NOMO-1 treated with dmso at 0.1 percent for 144 hours (cell line): ENCODE measurements around the gene NTRK2.

ENCODE experiments used
- DNase-seq: peaks from one replicate; lab custom pipeline; 2025; ENCODE audit not compliant: unreplicated experiment; lab: John Stamatoyannopoulos, UW

NTRK2 gene

DNA sequence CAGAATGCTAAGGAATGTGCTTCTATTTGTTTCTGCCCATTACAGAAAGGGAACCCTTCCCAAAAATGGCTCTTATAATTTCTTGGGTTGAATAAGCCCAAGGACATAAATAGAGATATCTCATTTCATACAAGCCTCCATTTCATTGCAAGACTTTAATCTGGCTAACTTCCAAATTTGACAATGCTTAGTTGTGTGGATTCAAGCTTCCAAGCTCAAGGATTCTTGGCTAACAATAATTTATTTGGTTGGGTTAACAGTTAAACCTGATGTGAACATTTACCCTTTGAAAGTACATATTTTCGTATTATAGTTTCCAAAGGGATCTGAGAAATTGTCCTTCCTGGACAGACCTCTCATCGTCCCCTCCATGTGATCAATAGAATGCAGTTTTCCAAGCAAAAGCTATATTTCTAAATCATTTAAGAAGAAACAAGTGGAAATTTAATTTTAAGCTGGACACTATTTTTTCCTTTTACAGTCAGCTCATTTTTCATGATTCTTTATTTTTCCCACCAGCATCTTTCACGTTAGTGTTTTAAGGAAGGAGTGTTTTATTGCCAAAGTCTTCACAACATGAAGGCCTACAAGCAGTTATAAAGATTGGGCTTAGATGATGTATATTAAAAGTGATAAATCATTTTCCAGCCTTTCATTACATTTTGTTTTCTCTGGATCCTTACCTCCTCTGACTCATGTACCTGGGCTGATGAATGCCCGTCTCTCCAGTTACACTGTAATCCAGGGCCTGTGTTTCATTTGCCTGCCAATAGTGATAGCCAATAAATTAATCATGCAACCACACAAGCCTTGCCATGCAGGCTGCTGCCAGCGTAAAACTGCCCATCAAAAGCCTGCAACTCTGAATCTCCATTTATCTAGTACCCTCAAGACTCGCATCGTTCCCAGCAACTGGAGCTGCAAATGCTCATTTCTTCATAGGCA lies 176.7 kb downstream of the NTRK2 start:
- no peak for DNase-seq

DNA sequence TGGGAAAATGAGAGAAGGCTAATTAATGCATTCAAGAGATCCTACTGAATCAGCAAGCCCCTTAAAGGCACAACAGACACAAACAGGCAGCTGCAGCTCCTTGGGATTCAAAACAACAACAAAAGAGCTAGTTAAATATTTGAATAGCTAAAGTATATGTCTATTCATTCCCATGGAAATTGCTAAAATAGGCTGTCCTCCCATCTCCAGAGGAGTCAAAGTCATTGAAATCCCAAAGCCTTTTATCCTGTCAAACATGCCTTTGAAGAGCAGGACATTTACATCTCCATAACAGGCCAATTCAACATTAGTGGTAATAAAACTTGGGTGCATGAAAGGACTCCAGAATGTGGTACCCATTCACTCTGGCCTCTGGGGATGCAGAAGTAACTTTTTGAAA lies 177.4 kb downstream of the NTRK2 start:
- no peak for DNase-seq

DNA sequence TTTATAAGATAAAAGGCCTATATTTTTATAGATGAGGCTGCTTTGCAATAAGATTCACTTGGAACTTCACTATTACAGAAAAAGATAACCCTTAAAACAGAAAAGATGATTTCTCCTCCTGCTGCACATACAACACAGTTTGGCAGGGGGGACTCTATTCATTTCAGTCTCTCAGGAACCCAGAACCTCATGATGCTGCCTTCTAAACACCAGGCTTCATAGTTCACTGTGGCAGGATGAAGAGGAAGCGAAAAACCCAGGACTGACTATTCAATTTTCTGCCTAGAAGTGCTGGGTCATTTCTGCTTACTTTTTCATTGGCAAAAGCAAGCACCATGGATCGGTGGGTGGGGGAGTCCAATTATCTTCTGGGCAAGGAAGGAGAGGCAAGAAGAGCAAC lies 179.5 kb downstream of the NTRK2 start:
- no peak for DNase-seq

DNA sequence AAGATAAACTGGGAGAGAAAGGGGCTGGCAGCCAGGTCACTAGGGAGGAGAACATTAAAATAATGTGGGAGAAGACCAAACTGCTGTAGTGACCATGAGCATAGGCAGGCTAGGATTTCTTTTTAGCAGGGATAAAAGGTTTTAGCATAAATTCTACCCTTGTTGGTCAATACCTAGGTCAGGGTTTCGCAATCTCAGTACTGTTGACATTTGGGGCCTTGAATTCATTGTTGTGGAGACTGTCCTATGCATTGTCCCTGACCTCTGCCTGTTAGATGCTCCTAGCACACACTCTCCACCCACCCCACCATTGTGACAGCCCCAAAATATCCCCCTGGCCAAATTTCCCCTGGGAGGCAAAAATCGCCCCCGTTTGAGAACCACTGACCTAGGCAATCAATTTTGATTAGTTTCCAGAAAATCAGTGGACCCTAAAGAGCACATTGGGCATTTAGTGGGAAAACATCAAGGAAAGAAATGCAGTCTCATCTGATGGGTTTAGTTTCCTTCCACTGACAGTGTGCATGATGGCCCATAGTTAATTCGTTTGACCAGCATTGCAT lies 181.4 kb downstream of the NTRK2 start:
- no peak for DNase-seq

DNA sequence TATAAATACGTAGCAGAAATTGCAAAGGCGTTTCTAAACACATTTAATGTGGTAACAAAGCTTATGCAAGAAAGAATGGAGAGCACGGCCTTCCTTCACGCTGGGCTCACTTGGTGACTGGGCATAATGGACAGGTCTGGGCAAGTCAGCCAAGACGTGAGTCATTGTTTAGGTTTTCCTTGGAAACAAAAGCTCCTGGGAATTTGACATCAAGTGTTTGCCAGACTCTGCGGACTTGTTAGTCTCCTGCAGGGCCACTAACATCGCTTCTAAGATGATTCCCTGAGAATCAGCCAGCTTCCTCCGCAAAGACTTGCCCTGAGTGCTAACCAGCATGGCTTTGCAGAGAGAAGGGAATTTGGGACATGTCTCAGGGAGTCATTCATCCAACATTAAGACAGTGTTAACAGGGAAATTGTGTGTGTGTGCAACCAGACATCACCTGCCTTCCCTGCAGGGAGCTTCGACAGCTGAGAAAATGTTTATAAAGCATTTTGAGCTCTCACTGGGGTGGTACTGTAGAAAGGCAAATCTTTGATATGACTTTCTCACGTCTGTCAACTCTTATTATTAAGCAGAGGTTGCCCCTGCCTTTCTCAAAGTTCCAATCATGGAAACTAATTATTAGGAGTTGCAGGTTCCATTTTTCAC lies 182.5 kb downstream of the NTRK2 start:
- no peak for DNase-seq

DNA sequence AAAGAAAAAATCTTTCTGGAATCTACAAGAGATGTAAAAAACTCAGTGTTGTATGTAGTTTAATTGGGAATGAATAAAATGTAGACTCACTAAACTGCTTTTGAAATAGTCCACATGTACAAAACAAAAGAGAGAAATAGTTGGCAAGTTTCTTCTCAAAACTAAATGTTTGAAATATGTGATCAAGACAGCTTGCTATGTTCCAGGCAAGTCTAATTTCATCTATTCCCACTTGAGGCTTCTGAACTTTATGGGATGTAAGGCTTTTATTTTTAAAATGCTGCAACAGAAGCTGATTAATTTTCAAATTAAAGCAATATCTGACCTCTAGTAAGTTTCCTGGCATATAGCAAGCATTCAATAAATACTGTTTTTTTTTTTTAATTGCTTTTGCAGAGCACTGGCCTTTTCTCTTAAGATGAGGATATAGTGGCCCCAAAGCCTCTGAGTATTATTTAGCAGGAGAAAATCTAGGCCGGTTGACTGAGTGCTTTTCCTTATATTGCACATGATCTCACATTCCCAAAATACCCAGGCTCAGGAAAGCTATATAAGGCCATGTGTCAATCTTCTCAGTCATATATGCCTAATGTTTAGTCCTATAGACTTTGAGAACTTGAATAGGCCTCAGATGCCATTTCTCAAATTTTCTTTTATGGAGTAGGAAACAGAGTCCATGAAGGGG lies 183.2 kb downstream of the NTRK2 start:
- DNase-seq = no peak

DNA sequence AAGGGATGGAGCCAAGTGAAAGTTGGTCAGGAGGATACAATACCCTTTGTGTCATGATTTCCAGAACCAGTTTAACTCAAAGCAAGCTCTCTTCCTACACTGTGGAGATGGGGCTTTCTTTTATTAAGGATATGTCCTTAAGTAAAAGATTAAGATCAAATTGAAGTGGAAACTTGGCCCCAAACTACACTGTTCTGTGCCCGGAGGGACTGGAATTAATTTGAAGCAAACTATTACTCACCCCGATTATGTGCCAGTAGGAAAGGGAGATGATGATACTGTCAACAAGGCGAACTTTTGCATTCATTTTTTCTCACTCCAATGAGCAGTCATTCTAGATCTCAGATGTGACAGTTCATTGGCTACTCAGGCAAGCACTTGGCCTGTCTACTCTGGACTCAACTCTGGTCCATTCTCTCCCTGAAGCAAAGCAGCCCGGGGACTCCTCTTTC lies 186.7 kb downstream of the NTRK2 start:
- no peak for DNase-seq

DNA sequence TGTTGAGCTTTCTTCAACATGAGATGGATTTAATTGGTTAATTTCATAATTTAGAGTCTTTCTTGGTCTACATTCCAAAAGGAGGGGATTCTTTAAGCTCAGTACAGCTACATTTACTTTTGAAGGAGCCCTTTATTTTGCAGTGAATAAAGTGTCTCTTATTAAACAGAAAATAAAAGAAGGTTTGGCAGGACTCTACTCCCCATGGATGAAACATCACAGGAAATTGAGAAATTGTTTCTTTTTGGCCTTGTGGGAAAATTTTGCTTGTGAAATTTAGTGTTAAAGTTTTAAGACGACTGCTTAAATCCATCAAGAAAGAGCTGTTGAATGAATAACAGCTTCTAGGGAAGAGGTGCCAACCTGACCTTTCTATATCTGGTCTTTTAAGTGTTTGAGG lies 187.7 kb downstream of the NTRK2 start:
- DNase-seq = no peak

DNA sequence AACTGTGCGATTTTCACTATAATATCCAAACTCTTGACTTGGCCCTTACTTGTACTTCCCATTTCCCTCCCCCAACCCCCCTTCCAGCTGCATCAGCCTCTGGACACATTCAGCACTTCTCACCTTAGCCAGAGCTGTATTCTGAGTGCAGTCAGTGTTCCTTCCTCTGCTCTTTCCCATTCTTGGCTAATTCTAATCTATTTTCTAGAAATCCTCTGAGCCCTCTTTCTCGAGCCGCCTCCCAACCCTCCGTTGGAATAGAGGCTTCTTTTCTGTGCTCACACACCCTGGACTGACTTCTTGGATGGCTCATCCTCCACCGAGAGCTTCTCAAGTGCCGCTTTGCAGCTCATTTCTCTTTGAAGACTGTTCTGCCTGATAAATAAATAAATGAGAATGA lies 188.8 kb downstream of the NTRK2 start:
- no peak for DNase-seq

DNA sequence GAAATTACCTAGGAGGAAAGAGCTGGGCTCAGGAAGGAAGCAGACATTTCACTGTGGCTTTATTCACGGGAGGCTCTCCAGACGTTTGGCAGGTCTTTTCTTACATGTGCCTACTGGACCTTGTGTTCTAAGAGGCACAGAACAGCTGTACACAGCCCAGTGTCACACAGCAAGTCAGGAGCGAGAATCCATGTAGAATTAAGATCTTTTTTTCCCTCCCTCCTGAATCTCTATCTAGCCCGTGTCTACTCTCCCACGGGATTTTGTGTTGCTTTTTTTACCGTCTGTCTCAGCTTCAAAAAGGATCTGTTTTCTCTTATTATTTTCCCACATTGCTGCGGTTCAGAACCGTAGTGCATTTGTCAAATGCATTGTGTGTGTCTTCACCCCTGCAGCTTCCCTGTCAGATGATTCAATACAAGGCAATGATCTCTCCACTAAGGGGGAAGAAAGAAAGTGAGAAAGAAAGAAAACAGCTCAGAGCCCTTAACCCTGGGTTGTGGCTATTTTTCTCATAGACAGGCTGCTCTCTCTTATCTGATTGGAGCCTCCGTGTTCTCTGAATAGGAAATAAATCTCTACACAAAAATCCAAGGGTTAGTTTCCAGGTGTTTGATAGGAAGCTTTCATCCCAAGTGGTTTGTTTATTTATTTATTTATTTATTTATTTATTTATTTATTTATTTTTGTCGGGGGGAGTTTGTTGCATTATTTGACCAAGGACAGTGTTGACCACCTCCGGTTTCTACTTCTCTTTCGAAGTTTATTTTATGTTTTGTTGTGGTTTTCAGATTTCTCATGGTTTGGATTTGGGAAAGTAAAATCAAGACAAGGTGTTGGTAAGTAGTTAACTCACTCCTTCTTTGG lies 191.0 kb downstream of the NTRK2 start:
- DNase-seq = no peak

DNA sequence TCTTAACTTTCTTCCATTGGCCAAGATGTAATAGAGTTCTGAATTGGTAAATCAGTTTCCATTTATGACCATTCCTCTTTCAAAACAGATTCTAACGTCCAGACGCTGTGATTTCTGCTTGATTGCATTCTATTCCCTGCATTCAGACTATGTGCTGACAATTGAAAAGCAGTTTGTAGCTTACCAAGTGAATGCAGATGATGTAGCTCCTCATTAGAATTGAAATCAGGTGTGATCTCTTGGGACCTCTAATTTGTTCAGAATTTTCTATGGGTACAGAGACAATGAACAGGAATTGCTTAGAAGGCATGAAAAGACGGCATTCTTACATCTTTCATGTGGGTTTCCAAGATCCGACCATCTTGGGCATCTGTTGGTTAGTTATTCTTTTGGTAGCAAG lies 191.9 kb downstream of the NTRK2 start:
- DNase-seq = no peak

DNA sequence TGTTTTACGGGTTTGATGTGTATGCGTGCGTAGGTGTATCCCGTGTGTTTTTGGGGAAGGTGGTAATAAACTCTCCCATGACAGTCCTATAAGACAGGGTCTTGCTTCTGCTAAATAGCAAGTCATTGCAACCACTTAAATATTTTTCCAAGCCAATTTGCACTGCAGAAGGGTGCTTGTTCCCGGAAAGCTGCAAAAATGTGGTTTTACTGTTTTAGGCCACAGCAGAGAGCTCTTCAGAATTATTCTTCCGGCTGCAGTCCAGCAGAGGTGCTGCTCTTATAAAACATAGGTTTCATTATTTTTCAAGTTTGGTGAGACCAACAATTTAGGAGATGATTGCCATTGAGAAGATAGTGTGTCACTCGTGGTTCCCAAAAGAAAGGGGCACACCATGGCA lies 192.8 kb downstream of the NTRK2 start:
- DNase-seq = no peak

DNA sequence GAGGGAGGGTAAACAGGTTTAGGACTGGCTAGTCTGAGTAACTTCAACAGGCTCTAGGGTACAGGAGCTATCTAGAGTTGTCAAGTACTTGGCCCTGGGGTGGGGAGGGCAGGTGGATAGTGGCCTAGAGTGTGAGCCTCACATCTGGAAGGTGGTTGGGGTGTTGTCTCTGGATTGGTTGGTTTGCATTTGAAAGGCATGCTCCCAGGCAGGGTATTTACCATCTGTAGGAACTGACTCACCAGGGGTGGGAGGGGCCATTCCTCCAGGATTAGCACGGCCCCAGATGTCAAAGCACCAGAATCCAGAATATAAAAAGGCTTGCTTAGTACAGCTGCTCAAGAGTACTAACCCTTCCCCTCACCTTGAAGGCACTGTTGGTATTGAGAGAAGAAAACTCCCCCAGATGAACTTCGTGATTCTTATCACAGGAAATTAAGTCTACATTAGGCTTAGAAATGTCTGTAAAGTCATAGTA lies 193.3 kb downstream of the NTRK2 start:
- DNase-seq = no peak

DNA sequence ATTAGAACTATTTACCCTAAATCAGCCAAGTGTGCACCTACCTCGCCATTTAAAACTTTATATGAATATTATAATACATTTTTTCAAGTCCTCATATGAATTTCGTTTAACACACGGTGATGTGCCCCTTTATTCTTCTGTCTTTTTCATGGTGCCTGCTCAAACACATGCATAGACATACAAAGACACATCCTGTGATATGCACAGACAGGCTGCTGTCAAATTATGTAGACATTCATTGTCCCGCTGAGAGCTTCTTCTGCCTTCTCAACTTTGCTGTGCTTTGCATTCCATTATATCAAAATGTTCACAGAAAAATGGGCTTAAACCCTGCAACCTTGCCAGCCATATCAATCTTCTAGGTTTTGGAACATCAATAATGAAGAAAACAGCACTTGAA lies 193.8 kb downstream of the NTRK2 start:
- no peak for DNase-seq

DNA sequence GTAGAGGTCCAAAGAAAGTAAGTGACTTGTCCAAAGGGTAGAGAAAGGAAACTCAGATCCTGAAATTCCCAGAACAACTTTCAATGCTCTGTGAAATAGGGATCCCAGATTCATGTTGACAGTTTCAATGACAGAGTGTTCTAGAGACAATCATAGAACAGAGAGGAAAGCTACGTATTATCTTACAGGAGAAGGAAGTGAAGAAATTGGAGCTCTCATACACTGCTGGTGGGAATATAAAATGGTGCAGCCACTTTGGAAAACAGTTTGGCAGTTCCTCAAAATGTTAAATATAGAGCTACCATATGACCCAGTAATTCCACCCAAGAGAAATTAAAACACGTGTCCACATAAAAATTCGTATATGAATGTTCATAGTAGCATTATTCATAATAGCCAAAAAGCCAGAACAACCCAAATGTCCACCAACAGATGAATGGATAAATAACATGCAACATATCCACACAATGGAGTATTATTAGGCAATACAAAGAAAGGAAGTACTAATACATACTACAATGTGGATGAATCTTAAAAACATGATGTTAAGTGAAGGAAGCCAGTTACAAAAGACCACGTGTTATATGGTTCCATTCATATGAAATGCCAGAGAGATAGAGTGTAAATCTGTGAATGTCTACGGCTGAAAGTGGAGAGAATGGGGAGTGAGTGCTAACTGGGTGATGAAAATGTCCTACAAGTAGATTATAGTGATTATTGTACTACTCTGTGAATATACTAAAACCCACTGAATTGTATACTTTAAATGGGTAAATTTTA lies 197.1 kb downstream of the NTRK2 start:
- no peak for DNase-seq

DNA sequence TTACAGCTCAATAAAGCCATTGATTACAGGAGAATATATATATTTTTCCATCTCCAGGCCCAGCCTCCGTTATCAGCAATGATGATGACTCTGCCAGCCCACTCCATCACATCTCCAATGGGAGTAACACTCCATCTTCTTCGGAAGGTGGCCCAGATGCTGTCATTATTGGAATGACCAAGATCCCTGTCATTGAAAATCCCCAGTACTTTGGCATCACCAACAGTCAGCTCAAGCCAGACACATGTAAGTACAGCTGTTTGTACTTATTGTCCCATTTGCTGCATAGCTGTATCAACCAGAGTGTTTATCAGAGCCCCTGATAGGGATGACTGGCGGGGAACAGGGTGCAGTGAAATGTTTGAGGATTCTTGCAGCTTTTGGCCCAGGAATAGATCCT lies 197.7 kb downstream of the NTRK2 start:
- DNase-seq = no peak

DNA sequence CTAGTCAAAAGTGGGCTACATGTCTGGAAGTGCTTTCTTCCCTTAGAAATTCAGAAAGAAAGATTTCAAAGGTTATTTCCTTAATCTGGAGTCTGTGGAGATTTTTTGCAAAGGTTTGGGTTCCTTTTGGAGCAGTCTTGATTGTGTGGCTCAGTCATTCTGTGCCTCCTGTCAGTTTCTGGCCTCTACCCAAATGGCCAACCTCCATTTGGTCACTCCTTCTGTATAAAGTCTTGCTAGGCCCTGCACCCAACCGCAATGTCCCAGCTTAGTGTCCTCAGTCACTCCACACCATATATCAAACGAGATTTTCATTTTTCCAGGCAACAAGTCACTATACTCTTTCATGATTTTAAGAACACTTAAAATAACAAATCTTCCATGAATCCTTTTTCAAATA lies 199.6 kb downstream of the NTRK2 start:
- DNase-seq = no peak

DNA sequence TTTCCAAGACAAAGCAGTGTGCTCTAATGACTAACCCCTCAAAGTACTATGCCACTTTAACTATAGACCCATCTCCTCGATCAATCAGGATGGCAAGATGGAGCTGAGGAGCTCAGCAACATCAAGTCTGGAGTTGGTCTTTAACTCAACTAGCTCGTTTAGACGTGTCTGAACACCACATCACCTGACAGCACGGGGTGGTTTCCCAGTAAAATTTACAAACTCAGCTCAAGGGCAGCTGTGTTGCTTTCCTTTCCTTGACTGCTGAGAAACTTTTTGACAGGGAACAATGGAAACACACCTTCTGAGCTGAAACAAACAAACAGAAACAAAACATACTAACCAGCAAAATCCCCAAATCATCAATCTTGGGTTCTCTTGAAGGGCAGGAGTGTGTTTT lies 202.5 kb downstream of the NTRK2 start:
- no peak for DNase-seq

DNA sequence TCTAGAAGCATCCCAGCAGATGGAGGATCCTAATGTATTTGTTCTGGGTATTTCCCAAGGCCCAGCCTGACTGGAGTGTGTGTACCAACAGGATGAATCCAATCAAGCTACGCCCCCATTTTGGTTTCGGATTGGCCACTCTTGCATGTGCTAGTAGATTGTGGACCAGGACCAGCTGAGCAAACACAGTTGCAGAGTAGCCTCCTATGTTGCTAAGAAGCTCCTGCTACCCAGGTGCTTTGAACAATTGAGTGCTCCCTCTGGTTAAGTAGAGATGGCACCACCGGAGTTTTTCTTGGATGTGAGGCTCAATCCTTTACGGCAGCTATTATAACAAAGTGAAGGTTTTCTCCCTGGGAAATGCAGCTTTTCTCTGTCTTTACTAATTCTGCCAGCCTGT lies 204.5 kb downstream of the NTRK2 start:
- DNase-seq = no peak

DNA sequence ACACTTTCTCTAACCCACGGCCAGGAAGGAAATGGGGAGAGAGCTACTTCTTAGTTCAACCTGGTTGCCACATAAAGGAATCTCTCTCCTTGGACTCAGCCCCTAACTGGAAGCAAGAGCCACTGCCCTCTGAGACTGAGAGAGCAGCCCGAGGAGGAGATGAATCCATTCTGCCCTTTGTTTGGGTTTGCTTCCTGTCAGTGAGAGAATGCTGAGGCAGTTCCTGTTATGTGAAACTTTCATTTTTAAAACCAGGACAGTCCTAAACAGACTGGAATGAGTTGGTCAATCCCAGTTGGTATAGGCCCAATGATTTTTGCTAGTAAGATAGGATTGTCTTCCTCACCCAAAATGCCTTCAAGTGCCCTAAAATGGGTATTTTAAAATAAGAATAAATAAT lies 205.1 kb downstream of the NTRK2 start:
- DNase-seq = no peak
